Neuron (in vitro differentiated cells): ENCODE data around the gene CMIP.

ENCODE experiments used
- H2AFZ ChIP-seq: one replicate; pipeline ENCODE4 v1.6.1; 2013; ENCODE audit warnings: low read depth, mild to moderate bottlenecking, inconsistent platforms, low read length, moderate library complexity
- H3K27me3 ChIP-seq: one replicate; pipeline ENCODE4 v1.6.1; 2013; ENCODE audit warnings: low read length; ENCODE audit not compliant: insufficient read depth
- H3K36me3 ChIP-seq: one replicate; pipeline ENCODE4 v1.6.1; 2013; ENCODE audit warnings: low read length; ENCODE audit not compliant: insufficient read depth
- H3K4me1 ChIP-seq: one replicate; pipeline ENCODE4 v1.6.1; 2013; ENCODE audit warnings: low read length; ENCODE audit not compliant: insufficient read depth
- H3K4me3 ChIP-seq: 2 replicates; pipeline ENCODE4 v1.5.1; 2013; ENCODE audit warnings: mild to moderate bottlenecking, low read length, moderate library complexity
- H3K9me3 ChIP-seq: one replicate; pipeline ENCODE4 v1.6.1; 2013; ENCODE audit warnings: low read length

The CMIP gene

GRCh38 chr16:81611721-81612120 is 167.1 kb downstream of the CMIP start:
- Histone ChIP-seq H3K27me3 (no peaks in the 10 kb centered on the region), H3K4me3 (no peak overlapping the region), H3K4me1 (peaks cover 20% of the 10 kb centered on the region), H2AFZ (no peak overlapping the region), H3K36me3 (peaks cover 7% of the 10 kb centered on the region), H3K9me3 (no peaks in the 10 kb centered on the region)

GRCh38 chr16:81612351-81613163 is 167.9 kb downstream of the CMIP start:
- Histone ChIP-seq H3K27me3 (no peaks in the 10 kb centered on the region), H2AFZ (no peak overlapping the region), H3K4me3 (no peak overlapping the region), H3K4me1 (peaks cover 20% of the 10 kb centered on the region), H3K9me3 (peaks cover 5% of the 10 kb centered on the region), H3K36me3 (peaks cover 4% of the 10 kb centered on the region)

GRCh38 chr16:81614171-81614570 is 169.6 kb downstream of the CMIP start:
- peaks cover 6% of the 10 kb centered on the region for H3K4me1 ChIP-seq
- no peak overlapping the region for H3K4me3 ChIP-seq
- no peaks in the 10 kb centered on the region for H3K36me3 ChIP-seq
- peaks cover 13% of the 10 kb centered on the region for H3K9me3 ChIP-seq
- no peak overlapping the region for H2AFZ ChIP-seq
- H3K27me3 ChIP-seq = no peaks in the 10 kb centered on the region

GRCh38 chr16:81614654-81615359 is 170.2 kb downstream of the CMIP start:
- Histone ChIP-seq H3K36me3 (no peaks in the 10 kb centered on the region), H2AFZ (no peak overlapping the region), H3K9me3 (peaks cover 13% of the 10 kb centered on the region), H3K4me1 (peaks cover 3% of the 10 kb centered on the region), H3K27me3 (no peaks in the 10 kb centered on the region), H3K4me3 (no peak overlapping the region)

- Histone ChIP-seq H2AFZ (no peak overlapping the region), H3K27me3 (no peaks in the 10 kb centered on the region), H3K36me3 (no peaks in the 10 kb centered on the region), H3K9me3 (peaks cover 13% of the 10 kb centered on the region), H3K4me3 (no peak overlapping the region), H3K4me1 (no peaks in the 10 kb centered on the region)
Observed at GRCh38 chr16:81615411-81615810, 170.8 kb downstream of the CMIP start.

- H3K9me3 ChIP-seq = peaks cover 13% of the 10 kb centered on the region
- H3K4me3 ChIP-seq = no peak overlapping the region
- no peak overlapping the region for H2AFZ ChIP-seq
- no peaks in the 10 kb centered on the region for H3K4me1 ChIP-seq
- no peaks in the 10 kb centered on the region for H3K36me3 ChIP-seq
- H3K27me3 ChIP-seq = no peaks in the 10 kb centered on the region
Observed at GRCh38 chr16:81615833-81616232, 171.2 kb downstream of the CMIP start.

- Histone ChIP-seq H3K27me3 (no peaks in the 10 kb centered on the region), H3K9me3 (peaks cover 13% of the 10 kb centered on the region), H3K4me1 (no peaks in the 10 kb centered on the region), H2AFZ (no peak overlapping the region), H3K4me3 (no peak overlapping the region), H3K36me3 (peaks cover 2% of the 10 kb centered on the region)
Observed at GRCh38 chr16:81616321-81617020, 171.9 kb downstream of the CMIP start.

- Histone ChIP-seq H3K36me3 (peaks cover 2% of the 10 kb centered on the region), H3K9me3 (peaks cover 13% of the 10 kb centered on the region), H3K4me3 (no peak overlapping the region), H3K4me1 (no peaks in the 10 kb centered on the region), H2AFZ (no peak overlapping the region), H3K27me3 (no peaks in the 10 kb centered on the region)
Observed at GRCh38 chr16:81617021-81617346, 172.4 kb downstream of the CMIP start.

- no peaks in the 10 kb centered on the region for H3K27me3 ChIP-seq
- no peak overlapping the region for H2AFZ ChIP-seq
- no peaks in the 10 kb centered on the region for H3K4me1 ChIP-seq
- peaks cover 13% of the 10 kb centered on the region for H3K9me3 ChIP-seq
- no peak overlapping the region for H3K4me3 ChIP-seq
- peaks cover 2% of the 10 kb centered on the region for H3K36me3 ChIP-seq
Observed at GRCh38 chr16:81618187-81618586, 173.6 kb downstream of the CMIP start.

- peaks cover 13% of the 10 kb centered on the region for H3K9me3 ChIP-seq
- H3K4me1 ChIP-seq = no peaks in the 10 kb centered on the region
- no peak overlapping the region for H2AFZ ChIP-seq
- H3K4me3 ChIP-seq = no peak overlapping the region
- H3K36me3 ChIP-seq = peaks cover 2% of the 10 kb centered on the region
- H3K27me3 ChIP-seq = no peaks in the 10 kb centered on the region
Observed at GRCh38 chr16:81618661-81619060, 174.1 kb downstream of the CMIP start.

- Histone ChIP-seq H2AFZ (no peak overlapping the region), H3K27me3 (no peaks in the 10 kb centered on the region), H3K9me3 (peaks cover 13% of the 10 kb centered on the region), H3K4me3 (no peak overlapping the region), H3K4me1 (no peaks in the 10 kb centered on the region), H3K36me3 (peaks cover 2% of the 10 kb centered on the region)
Observed at GRCh38 chr16:81620029-81620428, 175.4 kb downstream of the CMIP start.

GRCh38 chr16:81620796-81621195 is 176.2 kb downstream of the CMIP start:
- Histone ChIP-seq H3K9me3 (peaks cover 13% of the 10 kb centered on the region), H3K36me3 (peaks cover 2% of the 10 kb centered on the region), H3K27me3 (no peaks in the 10 kb centered on the region), H3K4me1 (no peaks in the 10 kb centered on the region), H3K4me3 (no peak overlapping the region), H2AFZ (no peak overlapping the region)

GRCh38 chr16:81621496-81621895 is 176.9 kb downstream of the CMIP start:
- H3K4me3 ChIP-seq = no peak overlapping the region

More at GRCh38 chr16:81621496-81621895, 176.9 kb downstream of the CMIP start:
- H3K4me1 ChIP-seq = no peaks in the 10 kb centered on the region
- H3K27me3 ChIP-seq = no peaks in the 10 kb centered on the region
- peaks cover 13% of the 10 kb centered on the region for H3K9me3 ChIP-seq
- peaks cover 2% of the 10 kb centered on the region for H3K36me3 ChIP-seq
- H2AFZ ChIP-seq = no peak overlapping the region
